Kidney epithelial cell (primary cell): ENCODE data around the gene C3. TPM values are rescaled to one million over a fixed set of nuclear protein-coding genes. Genes with fewer than 3 reads are reported as not detected.
"Not testable (repeated sequence)": the region's sequence is repeated elsewhere in the genome, so short reads cannot be mapped to it uniquely, and the experiment has no call there.

ENCODE experiments used
- DNase-seq: peaks from one replicate; pipeline ENCODE4 v3.0.0-alpha.2; 2010; ENCODE audit warnings: low read depth
- H3K27me3 ChIP-seq: 2 replicates; pipeline ENCODE4 v1.6.0; 2011; ENCODE audit warnings: low read length; ENCODE audit not compliant: control insufficient read depth, insufficient read depth
- H3K36me3 ChIP-seq: 2 replicates; pipeline ENCODE4 v1.5.1; 2011; ENCODE audit warnings: low read length; ENCODE audit not compliant: control insufficient read depth, insufficient read depth
- H3K4me3 ChIP-seq: 2 replicates; pipeline ENCODE4 v1.5.1; 2011; ENCODE audit warnings: low read depth, mild to moderate bottlenecking, control low read depth, low read length
- total RNA-seq: library from RNA; depleted of rRNA; stranded (reverse); fragments of >200 nt; gene quantifications from 2 replicates; pipeline ENCODE4 v1.2.3, GENCODE V29; 2015
- TF ChIP-seq, protein P1 (sequence below): IDR thresholded peaks from 2 replicates; pipeline ENCODE4 v1.5.1; 2011; ENCODE audit warnings: mild to moderate bottlenecking, moderate library complexity, low read length, control low read depth, inconsistent platforms; ENCODE audit not compliant: insufficient read depth, poor library complexity, severe bottlenecking

Gene C3
- total RNA-seq, 1 donor from 2014 or later = 58.5 TPM

GRCh38 chr19:6766357-6767080 is 46.1 kb upstream of the C3 start:
- DNase-seq = no peak
- Histone ChIP-seq H3K4me3 (peak overlapping the region; percentile 65), H3K27me3 (no peaks in the 10 kb centered on the region), H3K36me3 (peaks cover 1% of the 10 kb centered on the region)
- TF ChIP-seq, protein P1, sequence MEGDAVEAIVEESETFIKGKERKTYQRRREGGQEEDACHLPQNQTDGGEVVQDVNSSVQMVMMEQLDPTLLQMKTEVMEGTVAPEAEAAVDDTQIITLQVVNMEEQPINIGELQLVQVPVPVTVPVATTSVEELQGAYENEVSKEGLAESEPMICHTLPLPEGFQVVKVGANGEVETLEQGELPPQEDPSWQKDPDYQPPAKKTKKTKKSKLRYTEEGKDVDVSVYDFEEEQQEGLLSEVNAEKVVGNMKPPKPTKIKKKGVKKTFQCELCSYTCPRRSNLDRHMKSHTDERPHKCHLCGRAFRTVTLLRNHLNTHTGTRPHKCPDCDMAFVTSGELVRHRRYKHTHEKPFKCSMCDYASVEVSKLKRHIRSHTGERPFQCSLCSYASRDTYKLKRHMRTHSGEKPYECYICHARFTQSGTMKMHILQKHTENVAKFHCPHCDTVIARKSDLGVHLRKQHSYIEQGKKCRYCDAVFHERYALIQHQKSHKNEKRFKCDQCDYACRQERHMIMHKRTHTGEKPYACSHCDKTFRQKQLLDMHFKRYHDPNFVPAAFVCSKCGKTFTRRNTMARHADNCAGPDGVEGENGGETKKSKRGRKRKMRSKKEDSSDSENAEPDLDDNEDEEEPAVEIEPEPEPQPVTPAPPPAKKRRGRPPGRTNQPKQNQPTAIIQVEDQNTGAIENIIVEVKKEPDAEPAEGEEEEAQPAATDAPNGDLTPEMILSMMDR = no peak

DNA sequence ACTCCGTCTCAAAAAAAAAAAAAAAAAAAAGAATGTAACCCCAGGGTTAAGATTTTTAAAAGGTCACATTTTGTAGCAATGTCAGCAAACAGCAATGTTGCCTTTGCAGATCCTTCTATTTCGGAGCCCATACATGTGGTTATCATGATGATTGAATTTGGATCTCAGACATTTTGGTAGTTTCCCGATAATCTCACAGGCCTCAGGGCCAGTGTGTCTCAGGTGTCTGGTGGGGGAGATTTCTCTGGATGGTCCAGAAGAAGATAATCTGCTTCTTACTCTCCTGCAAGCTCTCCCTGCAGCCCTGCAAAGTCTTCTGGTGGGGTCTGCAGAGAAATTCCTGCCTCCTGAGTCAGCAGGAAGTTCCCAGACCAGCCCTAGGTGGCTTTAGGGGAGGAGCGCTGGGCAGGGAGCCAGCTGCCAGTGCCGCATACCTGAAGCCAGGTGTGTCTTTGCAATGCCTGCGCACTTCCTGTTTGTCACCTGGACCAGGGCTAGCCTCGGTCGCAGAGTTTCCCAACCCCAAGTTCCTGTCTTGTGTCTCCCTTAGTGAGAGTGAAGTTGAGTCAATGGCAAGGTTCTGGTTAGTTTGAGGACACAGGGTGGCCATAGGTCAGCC is 45.4 kb upstream of the C3 start:
- DNase-seq = peak; percentile 51
- TF ChIP-seq, protein P1 = no peak
- H3K27me3 ChIP-seq = no peaks in the 10 kb centered on the region
- H3K36me3 ChIP-seq = peaks cover 1% of the 10 kb centered on the region
- no peak overlapping the region for H3K4me3 ChIP-seq

GRCh38 chr19:6762253-6762797 is 41.9 kb upstream of the C3 start:
- H3K4me3 ChIP-seq, H3K36me3 ChIP-seq, DNase-seq, H3K27me3 ChIP-seq: not testable (repeated sequence)

DNA sequence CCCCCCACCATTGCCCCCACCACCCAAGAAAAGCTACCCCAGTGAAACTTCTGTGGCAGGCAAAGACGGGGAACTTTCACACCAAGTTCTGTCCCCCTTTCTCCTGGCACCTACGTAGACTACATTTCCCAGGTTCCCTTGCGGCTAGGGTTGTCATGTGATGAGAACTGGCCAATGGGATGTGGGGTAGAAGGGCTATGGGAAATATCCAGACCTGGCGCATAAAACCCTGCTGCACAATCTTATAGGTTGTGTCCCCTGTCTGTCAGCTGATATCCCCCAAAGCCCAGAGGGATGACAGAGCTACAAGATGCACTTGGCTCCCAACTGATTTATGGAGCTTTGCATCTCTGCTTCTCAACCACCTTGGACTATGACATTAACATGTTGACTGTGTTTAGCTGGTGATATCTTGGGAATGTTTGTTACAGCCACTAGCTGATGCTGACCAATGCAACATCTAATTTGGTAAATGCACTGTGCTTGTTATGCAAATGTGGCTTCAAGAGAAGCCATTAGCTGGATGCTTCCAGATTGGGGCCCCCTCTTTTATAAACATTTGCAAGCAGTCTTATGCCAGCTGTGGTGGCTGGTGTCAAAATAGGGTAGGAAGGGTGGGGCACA is 40.7 kb upstream of the C3 start:
- H3K4me3 ChIP-seq = no peak overlapping the region
- TF ChIP-seq, protein P1 = no peak
- H3K36me3 ChIP-seq = peaks cover 1% of the 10 kb centered on the region
- no peaks in the 10 kb centered on the region for H3K27me3 ChIP-seq
- no peak for DNase-seq

- H3K36me3 ChIP-seq = peaks cover 1% of the 10 kb centered on the region
- TF ChIP-seq, protein P1 = no peak
- no peak overlapping the region for H3K4me3 ChIP-seq
- DNase-seq = no peak
- no peaks in the 10 kb centered on the region for H3K27me3 ChIP-seq
Measured at GRCh38 chr19:6760606-6761005, 40.2 kb upstream of the C3 start.
